ENCODE data around the gene NOTCH1.
"Not testable (repeated sequence)": the region's sequence is repeated elsewhere in the genome, so short reads cannot be mapped to it uniquely, and the experiment has no call there.

NOTCH1 gene

DNA sequence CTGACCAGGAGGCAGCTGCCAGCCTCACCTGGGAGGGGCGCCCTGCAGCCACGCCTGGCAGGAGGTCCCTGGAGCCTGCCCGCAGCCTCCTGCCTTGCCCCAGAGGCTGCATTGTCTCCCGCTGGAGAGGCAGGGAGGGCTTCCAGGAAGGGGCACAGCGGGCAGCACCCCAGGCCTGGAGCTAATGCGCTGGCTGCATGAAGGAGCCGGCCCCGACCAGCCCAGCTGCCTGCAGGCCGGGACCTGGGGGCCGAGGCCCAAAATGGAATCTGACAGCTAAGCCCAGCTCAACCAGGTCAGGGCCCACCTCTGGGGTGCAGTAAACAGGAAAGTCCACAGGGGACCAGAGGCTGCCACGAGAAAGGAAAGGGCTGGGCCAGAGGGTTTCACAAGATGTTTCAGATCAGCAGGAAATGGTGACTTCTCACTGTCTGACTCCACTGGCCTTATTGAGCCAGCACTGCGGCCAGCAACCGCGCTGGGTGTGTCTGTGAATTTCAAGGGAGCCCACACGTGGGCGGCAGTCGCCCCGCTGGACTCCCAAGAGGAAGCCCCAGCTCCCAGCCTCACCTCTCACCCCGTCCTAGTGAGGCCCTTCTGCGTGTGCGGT is 18.6 kb upstream of the NOTCH1 start:
- DNase-seq = no peak

DNA sequence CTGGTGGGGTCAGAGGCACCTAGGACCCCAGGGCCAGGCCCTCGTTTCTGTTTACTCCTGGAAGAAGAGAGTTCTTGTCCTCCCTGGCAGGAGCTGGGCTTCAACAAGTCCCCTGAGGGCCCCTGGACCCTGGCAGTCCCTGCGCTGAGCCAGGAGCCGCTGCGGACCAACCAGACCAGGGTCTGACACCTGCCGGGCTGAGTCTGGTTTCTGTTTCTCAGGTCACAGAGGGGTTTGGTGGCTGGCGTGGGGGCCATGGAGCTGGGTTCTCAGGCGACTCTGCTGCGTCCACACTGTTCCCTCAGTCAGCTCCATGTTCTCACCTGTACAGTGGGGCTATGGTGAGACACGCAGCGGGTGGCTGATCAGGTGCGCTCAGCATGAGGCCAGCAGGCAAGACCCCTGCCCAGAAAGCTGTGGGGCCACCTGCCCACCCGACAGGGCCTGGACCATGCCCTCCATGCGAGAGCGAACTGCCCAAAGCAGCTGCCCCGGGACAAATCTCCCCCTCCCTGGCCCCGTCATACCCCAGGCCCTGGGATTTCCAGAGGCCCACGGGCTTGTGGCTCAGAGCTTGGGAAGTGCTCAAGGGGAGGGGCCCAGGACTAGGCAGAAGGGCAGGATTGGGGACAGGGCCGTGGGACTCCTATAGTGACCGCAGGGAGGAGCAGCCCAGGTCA is 17.9 kb upstream of the NOTCH1 start:
- DNase-seq = no peak

DNA sequence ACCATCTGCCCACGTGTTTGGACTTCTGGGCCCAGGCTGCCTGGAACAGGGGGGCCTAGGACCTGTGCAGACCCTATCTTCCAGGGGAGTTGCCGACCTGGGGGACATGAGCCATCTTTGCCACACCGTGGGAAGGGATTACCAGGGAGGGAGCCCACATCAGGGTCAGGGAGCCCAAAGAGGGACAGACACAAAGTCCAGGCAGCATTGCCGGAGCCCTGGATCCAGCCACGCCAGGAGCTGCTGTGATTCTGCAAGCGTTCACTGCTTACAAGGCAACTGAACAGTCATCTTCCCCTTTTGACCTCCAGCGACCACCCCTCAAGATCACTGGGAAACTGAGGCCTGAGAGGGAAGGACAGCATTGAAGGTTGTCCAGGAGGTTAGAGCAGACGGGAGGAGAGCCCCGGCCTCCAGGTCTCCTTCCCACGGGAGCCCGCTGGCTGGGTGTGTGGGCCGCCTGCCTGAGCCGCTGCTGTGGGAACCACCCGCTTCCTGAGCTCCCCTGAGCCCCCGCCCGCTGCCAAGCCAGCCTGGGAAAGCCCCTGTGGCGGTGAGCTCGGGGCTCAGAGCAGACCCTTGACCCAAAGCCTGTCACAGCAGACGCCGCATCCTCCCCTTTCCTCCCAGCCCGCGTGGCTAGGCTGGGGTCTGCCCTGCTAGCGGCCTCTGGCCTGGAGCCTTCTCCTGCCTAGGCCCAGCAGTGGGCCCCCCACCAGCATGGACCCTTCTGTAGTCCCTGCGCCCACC is 17.1 kb upstream of the NOTCH1 start:
- no peak for DNase-seq

DNA sequence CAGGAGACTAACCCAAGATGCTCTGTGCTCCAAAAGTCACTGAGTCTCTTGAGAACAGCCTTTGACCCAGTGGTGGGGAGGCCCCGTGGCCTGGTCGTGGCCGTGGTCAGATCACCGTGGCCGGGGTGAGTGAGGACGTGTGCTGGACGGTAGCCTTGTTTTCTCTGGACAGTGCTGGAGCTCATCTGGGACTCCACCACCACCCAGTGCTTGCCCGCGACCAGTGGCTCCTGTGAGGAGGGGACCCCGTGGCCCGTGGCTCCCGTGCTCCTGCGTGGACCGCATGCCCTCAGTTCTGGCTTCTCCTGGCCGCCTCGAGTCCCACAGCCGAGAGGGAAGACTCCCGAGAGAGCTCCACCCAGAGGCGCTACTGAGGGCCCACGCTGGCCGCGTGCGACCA is 15.9 kb upstream of the NOTCH1 start:
- no peak for DNase-seq

DNA sequence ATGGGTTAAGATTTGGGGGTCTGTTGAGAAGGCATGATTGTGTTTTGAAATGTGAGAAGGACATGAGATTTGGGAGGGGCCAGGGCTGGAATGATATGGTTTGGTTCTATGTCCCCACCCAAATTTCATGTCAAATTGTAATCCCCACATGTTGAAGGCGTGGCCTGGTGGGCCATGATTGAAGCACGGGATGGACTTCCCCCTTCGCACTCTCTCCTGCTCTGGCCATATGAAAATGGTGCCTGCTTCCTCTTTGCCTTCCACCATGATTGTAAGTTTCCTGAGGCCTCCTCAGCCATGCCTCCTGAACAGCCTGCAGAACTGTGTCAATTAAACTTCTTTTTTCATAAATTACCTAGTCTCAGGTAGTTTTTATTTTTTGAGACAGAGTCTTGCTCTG is 14.7 kb upstream of the NOTCH1 start:
- no peak for DNase-seq

DNA sequence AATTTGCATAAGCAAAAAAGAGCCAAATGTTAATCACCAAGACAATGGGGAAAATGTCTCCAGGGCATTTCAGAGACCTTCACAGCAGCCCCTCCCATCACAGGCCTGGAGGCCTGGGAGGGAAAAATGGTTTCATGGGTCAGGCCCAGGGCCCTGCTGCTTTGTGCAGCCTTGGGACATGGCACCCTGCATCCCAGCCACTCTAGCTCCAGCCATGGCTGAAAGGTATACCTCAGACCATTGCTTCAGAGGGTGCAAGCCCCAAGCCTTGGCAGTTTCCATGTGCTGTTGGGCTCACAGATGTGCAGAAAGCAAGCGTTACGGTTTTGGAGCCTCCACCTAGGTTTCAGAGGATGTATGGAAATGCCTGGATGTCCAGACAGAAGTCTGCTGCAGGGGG is 13.5 kb upstream of the NOTCH1 start:
- DNase-seq = not testable (repeated sequence)

DNA sequence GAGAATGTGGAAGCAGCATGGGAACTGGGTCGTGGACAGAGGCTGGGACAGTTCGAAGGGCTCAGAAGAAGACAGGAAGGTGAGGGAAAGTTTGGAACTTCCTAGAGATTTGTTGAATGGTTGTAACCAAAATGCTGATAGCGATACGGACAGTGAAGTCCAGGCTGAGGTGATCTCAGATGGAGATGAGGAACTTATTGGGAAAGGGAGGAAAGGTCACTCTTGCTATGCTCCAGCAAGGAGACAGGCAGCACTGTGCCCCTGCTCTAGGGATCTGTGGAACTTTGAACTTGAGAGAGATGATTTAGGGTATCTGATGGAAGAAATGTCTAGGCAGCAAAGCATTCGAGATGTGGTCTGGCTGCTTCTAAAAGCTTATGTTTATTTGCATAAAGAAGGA is 13.0 kb upstream of the NOTCH1 start:
- DNase-seq = not testable (repeated sequence)

DNA sequence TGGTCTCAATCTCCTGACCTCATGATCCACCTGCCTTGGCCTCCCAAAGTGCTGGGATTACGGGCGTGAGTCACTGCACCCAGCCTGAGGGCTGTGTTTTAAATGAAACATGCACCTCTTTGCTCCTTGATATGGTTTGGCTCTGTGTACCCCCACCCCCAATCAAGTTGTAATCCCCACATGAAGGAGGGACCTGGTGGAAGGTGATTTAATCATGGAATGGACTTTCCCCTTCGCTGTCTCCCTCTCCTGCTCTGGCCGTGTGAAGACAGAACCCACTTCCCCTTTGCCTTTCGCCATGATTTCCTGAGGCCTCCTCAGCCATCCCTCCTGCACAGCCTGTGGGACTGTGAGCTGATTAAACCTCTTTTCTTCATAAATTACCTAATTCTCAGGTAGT is 12.5 kb upstream of the NOTCH1 start:
- DNase-seq = no peak

DNA sequence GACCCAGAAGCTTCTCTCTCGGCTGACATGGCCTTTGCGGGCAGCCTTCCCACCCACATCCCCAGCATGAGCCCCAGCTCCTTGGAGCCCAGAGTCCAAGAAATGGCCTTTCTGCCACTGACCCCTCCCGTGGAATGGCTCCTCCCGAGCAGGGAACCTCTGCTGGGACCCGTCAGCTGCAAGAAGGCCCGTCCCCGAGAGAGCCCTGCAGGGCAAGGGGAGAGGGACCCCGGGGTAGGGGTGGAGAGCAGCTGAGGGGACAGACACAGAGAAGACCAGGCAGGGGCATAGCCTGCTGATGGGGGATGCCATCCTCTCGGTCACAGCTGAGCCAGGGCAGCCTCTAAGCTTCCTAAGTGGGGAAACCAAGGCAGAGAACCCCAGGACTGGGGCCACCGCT is 11.2 kb upstream of the NOTCH1 start:
- no peak for DNase-seq

DNA sequence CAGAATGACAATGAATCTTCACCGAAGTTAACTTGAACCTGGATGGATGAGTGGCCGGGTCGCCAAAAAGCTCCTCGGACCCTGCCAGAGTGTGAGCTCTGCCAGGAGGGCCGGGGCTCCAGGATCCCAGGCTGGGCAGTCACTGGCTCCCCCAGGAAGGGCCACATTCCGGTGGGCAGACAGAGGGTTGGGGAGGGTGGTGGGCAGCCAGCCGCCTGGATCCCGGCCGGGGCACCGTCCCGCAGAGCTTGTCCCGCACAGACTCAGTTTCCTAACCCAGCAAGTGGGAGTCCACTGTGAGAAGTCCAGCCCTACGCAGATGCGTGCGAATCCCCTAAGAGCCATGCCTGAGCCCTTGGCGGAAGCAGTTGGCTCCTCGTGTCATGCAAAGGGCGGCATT is 10.3 kb upstream of the NOTCH1 start:
- no peak for DNase-seq

DNA sequence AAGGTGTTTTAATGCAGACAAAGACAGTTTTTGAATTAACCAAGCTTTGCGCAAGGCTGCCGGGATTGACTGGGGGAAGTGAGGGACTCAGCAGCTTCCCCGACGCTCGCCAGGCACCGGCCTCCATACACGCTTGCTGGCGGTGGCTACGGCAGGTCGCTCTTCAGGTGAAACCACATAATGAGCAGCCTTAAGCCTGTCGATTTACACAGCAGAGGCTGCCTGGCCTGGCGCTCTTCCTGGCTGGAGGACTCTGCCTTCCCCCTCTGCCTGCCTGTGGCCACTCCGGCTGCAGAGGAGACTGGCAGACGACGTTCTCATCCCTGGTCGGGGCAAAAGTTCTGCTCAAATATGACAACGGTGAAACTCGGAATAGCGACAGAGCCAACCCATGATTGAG is 9.0 kb upstream of the NOTCH1 start:
- no peak for DNase-seq

DNA sequence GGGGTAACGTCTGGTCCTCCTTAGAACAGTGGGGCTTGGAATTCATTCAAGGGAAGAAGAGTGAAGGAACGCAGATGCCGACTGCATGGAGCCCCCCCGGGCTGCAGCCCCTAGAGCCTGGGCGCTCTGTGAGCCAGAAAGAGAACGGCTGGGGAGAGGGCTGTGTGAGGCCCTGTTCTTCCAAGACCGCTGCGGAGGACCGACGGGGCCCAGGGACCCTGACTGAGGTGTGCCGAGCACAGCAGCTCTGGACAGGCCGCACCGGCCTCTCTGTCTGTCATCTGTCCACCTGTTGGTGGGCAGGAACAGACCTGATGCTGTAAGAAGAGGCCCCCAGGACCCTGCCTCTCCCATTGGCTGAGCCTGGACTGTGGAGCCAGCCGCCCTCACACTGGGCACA is 7.7 kb upstream of the NOTCH1 start:
- DNase-seq = no peak

DNA sequence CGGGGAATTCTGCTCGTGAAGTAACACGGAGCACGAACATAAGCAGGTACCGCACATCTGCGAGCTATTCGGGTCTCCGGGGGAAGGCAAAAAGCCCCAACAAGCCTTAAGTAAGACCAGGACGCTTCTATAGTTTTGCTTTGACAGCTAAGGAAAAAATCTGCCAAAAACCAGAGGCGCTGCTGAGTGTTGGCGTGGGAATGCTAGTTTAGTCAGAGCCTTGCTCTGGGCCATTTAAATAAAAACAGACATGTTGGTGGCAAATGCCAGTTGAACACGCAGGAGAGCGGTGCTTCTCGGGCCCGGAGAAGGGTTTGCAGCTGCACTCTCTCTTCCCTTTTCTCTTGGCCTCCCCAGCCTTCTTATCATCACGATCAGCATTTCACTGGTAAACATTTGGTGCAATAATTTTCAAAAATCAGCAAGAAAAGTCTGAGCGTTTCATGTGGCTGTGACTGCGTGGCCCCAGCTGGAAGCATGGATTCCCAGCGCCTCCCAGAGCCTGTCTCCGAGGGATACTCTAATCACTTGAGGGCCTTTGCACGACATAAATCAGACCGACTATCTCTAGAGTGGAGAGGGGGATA is 6.4 kb upstream of the NOTCH1 start:
- no peak for DNase-seq

DNA sequence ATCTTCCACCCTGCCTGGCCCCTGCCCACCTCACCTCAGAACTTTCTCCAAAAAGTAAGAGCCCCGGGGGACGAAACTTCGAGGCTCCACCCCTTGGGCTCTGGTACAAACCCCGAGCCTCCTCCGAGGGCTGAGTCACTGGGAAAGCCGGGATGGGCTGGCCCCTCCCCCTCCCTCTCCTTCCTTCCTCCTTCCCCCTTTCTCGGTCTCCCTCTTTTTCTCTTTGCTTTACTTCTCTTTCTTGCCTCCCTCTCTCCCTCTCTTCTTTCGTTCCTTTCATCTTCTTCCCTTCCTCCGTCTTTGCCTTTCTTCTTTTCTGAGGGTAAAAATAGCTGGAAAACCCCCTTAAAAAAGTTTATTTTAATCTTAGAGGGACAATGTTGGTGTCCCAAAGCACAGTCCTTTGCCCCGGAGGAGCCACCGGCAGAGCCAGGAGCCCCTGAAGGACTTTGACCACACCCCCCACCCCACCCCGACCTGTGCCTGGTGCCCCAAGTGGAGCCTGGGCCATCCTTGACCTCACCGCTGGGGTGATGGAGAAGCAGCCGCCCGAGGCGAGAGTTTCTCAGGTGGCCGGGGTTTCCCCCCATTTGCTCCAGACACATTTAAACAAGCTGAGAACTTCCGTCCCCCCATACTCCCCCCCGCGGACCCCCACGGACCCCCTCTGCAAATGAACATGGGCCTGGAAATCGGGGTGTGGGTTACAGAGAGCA is 5.7 kb upstream of the NOTCH1 start:
- DNase-seq = no peak

DNA sequence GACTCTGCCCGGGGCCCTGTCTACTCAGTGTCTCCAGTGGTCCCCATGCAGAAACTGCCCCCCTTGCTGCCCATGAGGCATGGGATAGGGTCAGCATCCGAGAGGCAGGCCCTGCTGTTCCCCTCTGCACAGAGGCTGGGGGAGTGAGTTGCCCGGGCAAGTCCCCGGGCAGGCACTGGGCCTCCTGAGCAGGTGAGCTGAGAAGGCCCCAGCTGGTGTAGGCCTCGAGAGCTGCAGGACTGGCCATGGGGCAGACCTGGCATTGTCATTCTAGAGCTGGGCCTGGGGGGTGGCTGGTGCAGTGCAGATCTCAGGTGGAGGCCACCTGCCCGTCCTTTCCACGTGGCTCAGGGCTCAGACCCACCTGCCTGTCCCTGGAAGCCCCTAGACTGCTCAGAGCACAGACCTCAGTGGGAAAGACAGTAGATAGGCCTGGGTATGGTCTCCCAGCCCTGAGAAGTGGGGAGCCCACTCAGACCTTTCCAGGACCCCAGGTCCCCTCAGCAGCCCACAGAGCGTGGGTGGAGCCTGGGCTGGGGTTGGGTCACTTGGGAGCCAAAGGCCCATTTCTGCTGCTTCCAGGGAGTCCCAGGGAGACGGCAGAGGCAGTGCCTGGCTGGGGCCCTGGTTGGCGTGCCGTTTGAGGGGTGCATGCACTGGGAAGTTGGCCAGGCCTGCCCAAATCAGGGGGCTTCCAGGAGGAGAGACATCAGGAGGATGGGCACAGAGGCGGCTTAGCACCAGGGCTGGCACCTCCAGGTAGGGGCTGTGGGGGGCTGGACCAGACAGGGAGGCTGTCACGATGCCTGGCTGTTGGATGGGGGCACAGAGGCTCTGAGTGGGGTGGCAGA is 4.8 kb upstream of the NOTCH1 start:
- no peak for DNase-seq

DNA sequence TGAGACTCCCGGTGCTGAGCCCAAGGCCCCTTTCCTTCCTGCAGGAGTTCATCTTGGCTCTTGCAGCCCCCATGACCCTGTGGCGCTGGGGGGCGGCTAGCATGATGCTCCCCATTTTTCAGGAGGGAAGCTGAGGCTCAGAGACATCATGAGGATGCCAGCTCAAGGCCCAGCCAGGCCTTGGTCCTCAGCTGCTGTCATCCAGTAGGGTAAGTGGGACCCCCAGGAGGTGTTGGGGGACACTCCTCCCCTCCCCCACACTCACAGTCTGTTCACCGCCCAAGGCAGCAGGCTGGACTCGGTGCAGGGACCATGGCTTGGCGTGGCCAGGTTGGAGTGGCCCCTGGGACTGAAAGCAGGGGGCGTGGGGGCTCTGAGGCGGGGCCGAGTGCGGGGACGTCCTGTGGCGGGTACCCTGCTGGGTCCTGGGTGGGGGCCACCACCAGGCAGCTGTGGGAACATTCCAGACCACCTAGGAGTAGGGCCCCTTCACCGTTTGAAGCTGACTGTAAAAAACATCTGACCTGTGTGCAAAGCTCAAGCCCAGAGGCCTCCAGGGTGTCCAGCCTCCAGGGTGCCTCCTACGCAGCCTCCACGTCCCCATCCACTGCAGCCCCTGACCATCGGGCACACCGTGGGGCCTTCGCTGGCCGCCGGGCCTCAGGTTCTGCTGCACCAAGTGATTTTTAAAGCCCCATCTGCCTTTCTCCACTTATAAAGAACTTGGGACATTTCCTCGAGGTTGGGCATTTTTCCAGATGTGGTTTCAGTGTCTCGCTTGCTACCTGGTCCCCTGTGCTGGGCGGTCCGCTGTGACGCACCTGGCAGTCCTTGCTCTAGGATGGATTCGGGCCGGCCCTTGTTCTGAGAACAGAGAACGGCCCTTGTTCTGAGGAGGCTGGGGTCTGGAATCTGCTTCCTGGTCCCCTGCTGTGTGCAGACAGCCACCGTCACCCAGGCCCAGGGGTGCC is 3.4 kb upstream of the NOTCH1 start:
- DNase-seq = no peak

DNA sequence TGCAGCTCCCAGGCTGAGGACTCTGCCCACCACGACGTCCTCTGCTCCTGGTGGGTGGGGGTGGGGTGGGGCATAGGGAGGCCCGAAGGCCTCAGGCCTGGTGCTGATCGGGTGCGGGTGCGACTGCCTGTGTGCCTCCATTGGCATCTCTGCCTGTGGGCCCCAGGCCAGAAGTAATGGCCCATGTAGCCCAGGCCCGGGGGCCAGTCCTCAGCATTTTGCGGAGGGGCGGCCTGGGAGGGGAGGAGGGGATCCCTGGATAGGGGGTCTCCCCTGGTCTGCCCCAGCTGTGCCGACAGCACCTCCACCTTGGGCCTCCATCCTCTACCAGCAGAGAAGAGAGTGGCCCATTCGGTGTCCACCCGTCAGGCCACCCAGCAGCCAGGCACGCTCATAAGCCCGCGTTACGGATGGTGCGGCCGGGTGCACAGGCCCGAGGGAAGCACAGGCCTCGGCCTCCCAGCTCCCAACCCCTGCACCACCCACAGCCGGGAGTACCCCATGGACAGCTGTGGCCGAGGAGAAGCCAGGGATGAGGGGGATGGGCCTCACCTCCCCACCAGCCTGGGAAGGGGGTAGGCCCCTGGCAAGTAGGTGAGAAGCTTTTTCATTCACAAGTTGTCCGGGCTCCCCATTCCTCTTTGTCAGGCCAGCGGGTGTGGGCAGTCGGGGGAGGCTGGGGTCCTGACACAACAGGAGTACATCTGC is 1.8 kb upstream of the NOTCH1 start:
- DNase-seq = no peak

DNA sequence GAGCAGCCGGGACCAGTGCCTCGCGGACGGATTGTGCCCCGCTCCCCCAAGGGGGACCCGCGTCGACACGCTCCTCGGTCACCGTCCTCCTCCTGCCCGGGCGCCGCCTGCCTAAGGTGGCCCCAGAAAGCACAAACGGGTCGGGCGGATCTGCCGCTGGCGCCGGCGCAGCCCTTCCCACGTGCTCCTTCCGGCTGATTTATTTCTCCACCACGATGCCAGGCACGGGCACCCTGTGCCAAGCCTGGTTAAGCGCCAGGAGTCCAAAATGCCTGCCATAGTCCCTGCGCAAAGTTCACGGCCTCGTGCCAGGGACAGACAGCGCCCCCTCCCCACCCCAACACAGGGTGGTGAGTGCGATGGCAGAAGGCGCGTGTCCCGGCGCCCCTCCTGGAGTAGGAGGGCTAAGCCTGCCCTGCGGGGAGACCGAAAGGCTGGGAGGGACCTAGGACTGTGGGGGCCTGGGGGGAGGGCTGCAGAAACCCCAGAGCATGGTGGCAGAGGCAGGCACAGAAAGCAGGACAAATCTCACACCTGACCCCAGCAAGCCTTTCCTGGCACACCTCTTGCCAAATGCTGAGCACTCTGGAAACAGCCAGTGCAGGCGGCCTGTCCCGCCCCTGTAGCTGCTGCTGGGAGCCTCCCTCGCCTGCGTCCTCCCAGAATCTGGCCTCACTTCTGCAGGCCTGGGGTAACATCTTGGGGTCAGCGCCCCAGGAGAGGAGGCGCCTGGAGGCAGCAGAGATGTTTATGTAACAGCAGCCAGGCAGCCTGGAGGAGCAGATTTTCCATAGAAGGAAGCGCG is 1.1 kb upstream of the NOTCH1 start:
- peak in 1 of 2 experiments; percentile 38 for DNase-seq

DNA sequence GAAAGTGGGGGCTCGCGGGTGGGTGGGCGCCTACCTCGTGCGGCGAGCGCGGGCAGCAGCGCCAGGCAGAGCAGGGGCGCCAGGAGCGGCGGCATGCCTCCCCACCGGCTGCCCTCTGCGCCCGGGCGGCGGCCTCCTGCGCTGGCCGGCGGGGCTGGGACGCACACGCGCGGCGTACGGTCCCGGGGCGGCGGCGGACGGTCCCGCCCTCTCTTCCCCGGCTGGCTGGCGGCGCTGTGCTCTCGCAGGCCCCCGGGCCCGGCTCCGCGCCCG is 220 bp downstream of the NOTCH1 start:
- DNase-seq = no peak

Data from NCI-H524 (cell line).